Heart left ventricle (tissue), 16 donors: Measurements from ENCODE around the gene SMURF1. TPM values are rescaled to one million over a fixed set of nuclear protein-coding genes. Genes with fewer than 3 reads are reported as not detected.
A peak's percentile ranks its signal among the peaks of the same experiment; 100 is the strongest.

Experiments used
- ATAC-seq, 4 donors: fragments of 200-7000 bp; cut with Tn5 transposase; one replicate each; pipeline ENCODE4 v1.9.1; 2020 to 2022; ENCODE audit warnings: moderate library complexity in 4 of 4, mild to moderate bottlenecking in 3 of 4, moderate number of reproducible peaks in 1 of 4
- DNase-seq, 5 donors: peaks; one replicate each; pipeline ENCODE4 v3.0.0-alpha.2; 2020
- H3K27ac ChIP-seq, 12 donors: fragments of 200-600 bp; sonication (generic) in 4 of 12; one replicate each; pipeline versions ENCODE4 v1.5.0 to v1.8.0; 2016 to 2022; ENCODE audit warnings: mild to moderate bottlenecking in 2 of 12
- H3K27me3 ChIP-seq, 9 donors: fragments of 200-600 bp; sonication (generic) in 2 of 9; one replicate each; pipeline versions ENCODE4 v1.5.1 to v1.8.0; 2016 to 2022; ENCODE audit warnings: mild to moderate bottlenecking in 3 of 9
- H3K36me3 ChIP-seq, 9 donors: fragments of 200-600 bp; sonication (generic) in 2 of 9; one replicate each; pipeline versions ENCODE4 v1.5.0 to v1.8.0; 2018 to 2022; ENCODE audit warnings: mild to moderate bottlenecking in 2 of 9
- H3K4me1 ChIP-seq, 12 donors: fragments of 200-600 bp; sonication (generic) in 4 of 12; one replicate each; pipeline versions ENCODE4 v1.5.0 to v1.8.0; 2016 to 2022; ENCODE audit warnings: mild to moderate bottlenecking in 3 of 12
- H3K4me3 ChIP-seq, 12 donors: fragments of 200-600 bp; sonication (generic) in 4 of 12; one replicate each; pipeline versions ENCODE4 v1.5.0 to v1.8.0; 2017 to 2022; ENCODE audit warnings: mild to moderate bottlenecking in 9 of 12, moderate library complexity in 4 of 12
- H3K9me3 ChIP-seq, 12 donors: fragments of 200-600 bp; sonication (generic) in 4 of 12; one replicate each; pipeline versions ENCODE4 v1.5.0 to v1.8.0; 2016 to 2022; ENCODE audit warnings: mild to moderate bottlenecking in 1 of 12
- CTCF ChIP-seq, 12 donors: fragments of 200-600 bp; sonication (generic) in 4 of 12; IDR thresholded peaks; one replicate each; pipeline versions ENCODE4 v1.5.0 to v1.8.0; 2018 to 2022; ENCODE audit warnings: antibody characterized with exemption in 12 of 12, mild to moderate bottlenecking in 5 of 12
- POLR2A ChIP-seq, 2 donors: fragments of 450-650 bp; IDR thresholded peaks; one replicate each; pipeline ENCODE4 v1.6.1; 2017; ENCODE audit warnings: antibody characterized with exemption in 2 of 2, mild to moderate bottlenecking in 2 of 2, moderate library complexity in 2 of 2
- WGBS, 4 donors: extraction: QIAGEN DNeasy Blood & Tissue Kit in 2 of 4; methylation state at CpG; one replicate each; pipeline versions ENCODE4 v1.1.5 to v1.1.7; 2013 to 2018; 5-methylcytosine and 5-hydroxymethylcytosine counted together
- intact Hi-C, 10 donors: fragments of 100-400 bp; cut with DNase I; formaldehyde crosslinking; loops; one replicate each; pipeline versions ENCODE4 v1.11.1 to v1.14.2; 2022
- polyA plus RNA-seq, 2 donors: library from polyadenylated mRNA; stranded (reverse); fragments of 200-250 nt; gene quantifications; one replicate each; pipeline ENCODE4 v1.2.3, GENCODE V29; 2013
- total RNA-seq, 9 donors: library from RNA; depleted of rRNA in 2 of 9; stranded (reverse); fragments of >200 nt in 2 of 9; fragmentation: NEBNext Ultra II Directional in 3 of 9; extraction: Animal tissue kit (Norgen Biotek cat#: 25700) in 3 of 9; gene quantifications; one replicate each; pipeline versions ENCODE4 v1.1.0 to v1.2.4, GENCODE V29; 2016 to 2023
- donor health status: ischemic (EF 13 %, LVEDD 7.1; RV severe dilation, severe dysfunction).
- donor health status: healthy with polysubstance abuse.
- donor health status: DM: no; HTN: yes; CAD: no.
- donor health status: DM: no; HTN: no; CAD: no.
- donor health status: ischemic (EF 25% LVEDD 6.9; RV normal size, moderate dysfunction).
- donor health status: ischemic (EF 25% LVEDD 5.7; RV mildly dilated, moderate dysfunction).
- donor health status: healthy.
- donor health status: DM: yes; HTN: yes; CAD: no.
- donor health status: ischemic (EF 35%, LVEDD 5.7; RV mildly dilated, moderate dysfunction).
- donor health status: nonischemic (EF 11% LVEDD 7.7; RV severe dilation, severe dysfunction).
- donor health status: DM: yes; HTN: yes; CAD: no.
- donor health status: PGD.
- donor health status: ischemic (EF 29% LVEDD 5.4; RV normal size, mild dysfunction).
- donor health status: nonischemic (EF 23%, LVEDD 6.1; RV moderate dilation, normal function).

SMURF1 gene
- total and polyA plus RNA-seq, 11 donors = 3.5 to 15.4 (median 12.4) TPM

GRCh38 chr7:98990356-98990755 is 153.6 kb downstream of the SMURF1 start:
- Histone ChIP-seq H3K4me3 (no peak overlapping the region), H3K27me3 (no peaks in the 10 kb centered on the region), H3K9me3 (peaks cover 0 to 7% (median 0%) of the 10 kb centered on the region in 12 donors), H3K36me3 (peaks cover 0 to 100% (median 98%) of the 10 kb centered on the region in 9 donors), H3K4me1 (no peaks in the 10 kb centered on the region), H3K27ac (no peak overlapping the region)
- intact Hi-C loops = loop anchor here in 1 of 10 donors (10.0 kb wide), 1 partner anchor 56 kb away; no protein-coding TSS in a partner anchor
- 94 to 97% (median 95%) methylated on average over 6 of the region's 6 CpGs for WGBS, 4 donors
- ATAC-seq = no peak
- TF ChIP-seq POLR2A (IDR thresholded peaks at IDR 0.05) (no peak), CTCF (IDR thresholded peaks at IDR 0.05) (no peak)
- DNase-seq = no peak

GRCh38 chr7:98988641-98989040 is 155.3 kb downstream of the SMURF1 start:
- no peak for TF ChIP-seq POLR2A (IDR thresholded peaks at IDR 0.05)
- TF ChIP-seq CTCF (IDR thresholded peaks at IDR 0.05) = no peak
- Histone ChIP-seq H3K27me3 (no peaks in the 10 kb centered on the region), H3K4me3 (no peak overlapping the region), H3K4me1 (no peaks in the 10 kb centered on the region), H3K36me3 (peaks cover 0 to 100% (median 98%) of the 10 kb centered on the region in 9 donors), H3K9me3 (peaks cover 0 to 7% (median 0%) of the 10 kb centered on the region in 12 donors), H3K27ac (no peak overlapping the region)
- no peak for ATAC-seq
- intact Hi-C loops = no loop called here
- 94 to 96% (median 95%) methylated on average over 15 of the region's 15 CpGs for WGBS, 4 donors
- no peak for DNase-seq

- ATAC-seq (no peak), DNase-seq (no peak)
- Histone ChIP-seq H3K4me1 (no peaks in the 10 kb centered on the region), H3K4me3 (no peak overlapping the region), H3K9me3 (peaks cover 0 to 7% (median 0%) of the 10 kb centered on the region in 12 donors), H3K27ac (no peak overlapping the region), H3K27me3 (no peaks in the 10 kb centered on the region), H3K36me3 (peaks cover 2 to 100% (median 98%) of the 10 kb centered on the region in 9 donors)
- intact Hi-C loops = no loop called here
- no peak for TF ChIP-seq POLR2A (IDR thresholded peaks at IDR 0.05)
- no peak for TF ChIP-seq CTCF (IDR thresholded peaks at IDR 0.05)
Observed at GRCh38 chr7:98985945-98986344, 158.0 kb downstream of the SMURF1 start.

- 65 to 88% (median 74%) methylated on average over 4 of the region's 4 CpGs for WGBS, 4 donors
Observed at GRCh38 chr7:98985406-98985805, 158.5 kb downstream of the SMURF1 start.

More at GRCh38 chr7:98985406-98985805, 158.5 kb downstream of the SMURF1 start:
- H3K4me1 ChIP-seq = no peaks in the 10 kb centered on the region
- intact Hi-C loops = no loop called here
- ATAC-seq = no peak
- H3K27ac ChIP-seq = no peak overlapping the region
- peaks cover 0 to 7% (median 0%) of the 10 kb centered on the region in 12 donors for H3K9me3 ChIP-seq
- peak in 1 of 5 donors; percentile 0 for DNase-seq
- no peaks in the 10 kb centered on the region for H3K27me3 ChIP-seq
- H3K36me3 ChIP-seq = peaks cover 2 to 100% (median 98%) of the 10 kb centered on the region in 9 donors
- TF ChIP-seq POLR2A (IDR thresholded peaks at IDR 0.05) (no peak), CTCF (IDR thresholded peaks at IDR 0.05) (no peak)
- no peak overlapping the region for H3K4me3 ChIP-seq
